Measurements from ENCODE around the gene MYO1B.

DNA sequence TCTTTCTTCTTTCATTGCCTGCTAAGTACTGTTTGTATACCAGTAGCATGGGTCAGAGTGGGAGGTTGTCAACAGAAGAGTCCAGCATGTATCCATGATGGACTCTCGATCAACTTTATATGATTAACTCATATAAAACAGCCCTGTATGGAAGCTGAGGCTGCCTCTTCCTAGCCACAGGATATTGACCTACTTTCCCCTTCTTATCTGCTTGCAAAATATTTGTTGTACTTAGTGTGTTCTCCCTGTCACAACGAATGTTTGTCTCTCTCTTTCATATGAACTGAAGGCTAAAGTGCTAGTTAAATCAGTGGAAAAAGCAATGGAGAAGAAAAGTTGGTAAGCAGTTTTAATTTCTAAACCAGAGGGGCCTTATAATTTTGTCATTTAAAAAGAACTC, 17.8 kb downstream of the MYO1B start:
- TF ChIP-seq, protein P1, sequence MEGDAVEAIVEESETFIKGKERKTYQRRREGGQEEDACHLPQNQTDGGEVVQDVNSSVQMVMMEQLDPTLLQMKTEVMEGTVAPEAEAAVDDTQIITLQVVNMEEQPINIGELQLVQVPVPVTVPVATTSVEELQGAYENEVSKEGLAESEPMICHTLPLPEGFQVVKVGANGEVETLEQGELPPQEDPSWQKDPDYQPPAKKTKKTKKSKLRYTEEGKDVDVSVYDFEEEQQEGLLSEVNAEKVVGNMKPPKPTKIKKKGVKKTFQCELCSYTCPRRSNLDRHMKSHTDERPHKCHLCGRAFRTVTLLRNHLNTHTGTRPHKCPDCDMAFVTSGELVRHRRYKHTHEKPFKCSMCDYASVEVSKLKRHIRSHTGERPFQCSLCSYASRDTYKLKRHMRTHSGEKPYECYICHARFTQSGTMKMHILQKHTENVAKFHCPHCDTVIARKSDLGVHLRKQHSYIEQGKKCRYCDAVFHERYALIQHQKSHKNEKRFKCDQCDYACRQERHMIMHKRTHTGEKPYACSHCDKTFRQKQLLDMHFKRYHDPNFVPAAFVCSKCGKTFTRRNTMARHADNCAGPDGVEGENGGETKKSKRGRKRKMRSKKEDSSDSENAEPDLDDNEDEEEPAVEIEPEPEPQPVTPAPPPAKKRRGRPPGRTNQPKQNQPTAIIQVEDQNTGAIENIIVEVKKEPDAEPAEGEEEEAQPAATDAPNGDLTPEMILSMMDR (IDR thresholded peaks at IDR 0.05): no peak
- TF ChIP-seq, protein P2, sequence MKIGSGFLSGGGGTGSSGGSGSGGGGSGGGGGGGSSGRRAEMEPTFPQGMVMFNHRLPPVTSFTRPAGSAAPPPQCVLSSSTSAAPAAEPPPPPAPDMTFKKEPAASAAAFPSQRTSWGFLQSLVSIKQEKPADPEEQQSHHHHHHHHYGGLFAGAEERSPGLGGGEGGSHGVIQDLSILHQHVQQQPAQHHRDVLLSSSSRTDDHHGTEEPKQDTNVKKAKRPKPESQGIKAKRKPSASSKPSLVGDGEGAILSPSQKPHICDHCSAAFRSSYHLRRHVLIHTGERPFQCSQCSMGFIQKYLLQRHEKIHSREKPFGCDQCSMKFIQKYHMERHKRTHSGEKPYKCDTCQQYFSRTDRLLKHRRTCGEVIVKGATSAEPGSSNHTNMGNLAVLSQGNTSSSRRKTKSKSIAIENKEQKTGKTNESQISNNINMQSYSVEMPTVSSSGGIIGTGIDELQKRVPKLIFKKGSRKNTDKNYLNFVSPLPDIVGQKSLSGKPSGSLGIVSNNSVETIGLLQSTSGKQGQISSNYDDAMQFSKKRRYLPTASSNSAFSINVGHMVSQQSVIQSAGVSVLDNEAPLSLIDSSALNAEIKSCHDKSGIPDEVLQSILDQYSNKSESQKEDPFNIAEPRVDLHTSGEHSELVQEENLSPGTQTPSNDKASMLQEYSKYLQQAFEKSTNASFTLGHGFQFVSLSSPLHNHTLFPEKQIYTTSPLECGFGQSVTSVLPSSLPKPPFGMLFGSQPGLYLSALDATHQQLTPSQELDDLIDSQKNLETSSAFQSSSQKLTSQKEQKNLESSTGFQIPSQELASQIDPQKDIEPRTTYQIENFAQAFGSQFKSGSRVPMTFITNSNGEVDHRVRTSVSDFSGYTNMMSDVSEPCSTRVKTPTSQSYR (CRISPR knock-in tag; IDR thresholded peaks at IDR 0.05): no peak
- no peak for TF ChIP-seq NR1H2 (CRISPR knock-in tag; IDR thresholded peaks at IDR 0.05)
- no peak for TF ChIP-seq NFE2L1 (CRISPR knock-in tag; IDR thresholded peaks at IDR 0.05)
- TF ChIP-seq PRRX2 (CRISPR knock-in tag; IDR thresholded peaks at IDR 0.05): no peak
- no peak for TF ChIP-seq IRF2 (CRISPR knock-in tag; IDR thresholded peaks at IDR 0.05; ENCODE audit: borderline replicate concordance, low read depth)
- TF ChIP-seq ETV6 (CRISPR knock-in tag; IDR thresholded peaks at IDR 0.05): no peak
- TF ChIP-seq ZBTB21 (CRISPR knock-in tag; IDR thresholded peaks at IDR 0.05; ENCODE audit: borderline replicate concordance): no peak
- TF ChIP-seq, protein P3, sequence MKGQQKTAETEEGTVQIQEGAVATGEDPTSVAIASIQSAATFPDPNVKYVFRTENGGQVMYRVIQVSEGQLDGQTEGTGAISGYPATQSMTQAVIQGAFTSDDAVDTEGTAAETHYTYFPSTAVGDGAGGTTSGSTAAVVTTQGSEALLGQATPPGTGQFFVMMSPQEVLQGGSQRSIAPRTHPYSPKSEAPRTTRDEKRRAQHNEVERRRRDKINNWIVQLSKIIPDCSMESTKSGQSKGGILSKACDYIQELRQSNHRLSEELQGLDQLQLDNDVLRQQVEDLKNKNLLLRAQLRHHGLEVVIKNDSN (CRISPR knock-in tag; IDR thresholded peaks at IDR 0.05): no peak
- TF ChIP-seq, protein P4, sequence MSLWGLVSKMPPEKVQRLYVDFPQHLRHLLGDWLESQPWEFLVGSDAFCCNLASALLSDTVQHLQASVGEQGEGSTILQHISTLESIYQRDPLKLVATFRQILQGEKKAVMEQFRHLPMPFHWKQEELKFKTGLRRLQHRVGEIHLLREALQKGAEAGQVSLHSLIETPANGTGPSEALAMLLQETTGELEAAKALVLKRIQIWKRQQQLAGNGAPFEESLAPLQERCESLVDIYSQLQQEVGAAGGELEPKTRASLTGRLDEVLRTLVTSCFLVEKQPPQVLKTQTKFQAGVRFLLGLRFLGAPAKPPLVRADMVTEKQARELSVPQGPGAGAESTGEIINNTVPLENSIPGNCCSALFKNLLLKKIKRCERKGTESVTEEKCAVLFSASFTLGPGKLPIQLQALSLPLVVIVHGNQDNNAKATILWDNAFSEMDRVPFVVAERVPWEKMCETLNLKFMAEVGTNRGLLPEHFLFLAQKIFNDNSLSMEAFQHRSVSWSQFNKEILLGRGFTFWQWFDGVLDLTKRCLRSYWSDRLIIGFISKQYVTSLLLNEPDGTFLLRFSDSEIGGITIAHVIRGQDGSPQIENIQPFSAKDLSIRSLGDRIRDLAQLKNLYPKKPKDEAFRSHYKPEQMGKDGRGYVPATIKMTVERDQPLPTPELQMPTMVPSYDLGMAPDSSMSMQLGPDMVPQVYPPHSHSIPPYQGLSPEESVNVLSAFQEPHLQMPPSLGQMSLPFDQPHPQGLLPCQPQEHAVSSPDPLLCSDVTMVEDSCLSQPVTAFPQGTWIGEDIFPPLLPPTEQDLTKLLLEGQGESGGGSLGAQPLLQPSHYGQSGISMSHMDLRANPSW (CRISPR knock-in tag; conservative IDR thresholded peaks at IDR 0.05; ENCODE audit: low read depth): no peak
- TF ChIP-seq, protein P5, sequence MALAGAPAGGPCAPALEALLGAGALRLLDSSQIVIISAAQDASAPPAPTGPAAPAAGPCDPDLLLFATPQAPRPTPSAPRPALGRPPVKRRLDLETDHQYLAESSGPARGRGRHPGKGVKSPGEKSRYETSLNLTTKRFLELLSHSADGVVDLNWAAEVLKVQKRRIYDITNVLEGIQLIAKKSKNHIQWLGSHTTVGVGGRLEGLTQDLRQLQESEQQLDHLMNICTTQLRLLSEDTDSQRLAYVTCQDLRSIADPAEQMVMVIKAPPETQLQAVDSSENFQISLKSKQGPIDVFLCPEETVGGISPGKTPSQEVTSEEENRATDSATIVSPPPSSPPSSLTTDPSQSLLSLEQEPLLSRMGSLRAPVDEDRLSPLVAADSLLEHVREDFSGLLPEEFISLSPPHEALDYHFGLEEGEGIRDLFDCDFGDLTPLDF (CRISPR knock-in tag; IDR thresholded peaks at IDR 0.05): no peak
- no peak for TF ChIP-seq ZNF121 (CRISPR knock-in tag; IDR thresholded peaks at IDR 0.05)
- TF ChIP-seq SP1 (CRISPR knock-in tag; conservative IDR thresholded peaks at IDR 0.05): no peak
